Measurements from ENCODE around the gene RAB8A. TPM values are rescaled to one million over a fixed set of nuclear protein-coding genes. Genes with fewer than 3 reads are reported as not detected.

RAB8A gene
- total and polyA plus RNA-seq, 9 of the 15 experiments (the other 6 are each of a cell fraction or from before 2014, with no cell fraction given): 11.2 to 102 (median 53.2) TPM

- H3K4me1 ChIP-seq (replicated peaks in 1 of 2; ENCODE audit: control insufficient read depth in 2 of 2, insufficient read depth in 2 of 2, low read length in 2 of 2): peaks cover 20 to 22% of the 10 kb centered on the region in 2 experiments
- peak overlapping the region; percentile 98 for H3K27ac ChIP-seq (ENCODE audit: extremely low read depth, low read depth, low read length)
- peak; percentile 37 for FAIRE-seq
- H4K20me1 ChIP-seq (replicated peaks; ENCODE audit: control insufficient read depth, insufficient read depth, low read length): peaks cover 17% of the 10 kb centered on the region
- TSS peak; percentile 73 for BruUV-seq (replicated peaks)
- POLR2A ChIA-PET: interaction anchor here (0.5 to 3.9 kb wide), 10 partner anchors 18 to 1498 kb away, joined by 3 to 16 read pairs (median 4); partner anchors contain the start of genes FAM32A and TPM4
- DNase-seq (ENCODE audit: extremely low read depth in 1 of 4, low spot score in 3 of 4): peak in 1 of 4 experiments; percentile 22
- in situ Hi-C loops (cut with MboI) (no loop called here), intact Hi-C loops (cut with micrococcal nuclease) (loop anchor here (1.0 to 5.0 kb wide), 4 partner anchors 40 to 71 kb away; no protein-coding TSS in a partner anchor)
- peaks cover 30% of the 10 kb centered on the region; the same call in 2 of the 3 replicates for H3K36me3 ChIP-seq (ENCODE audit: control insufficient read depth, insufficient read depth, low read length)
- H3K9me1 ChIP-seq (ENCODE audit: control insufficient read depth, insufficient read depth, low read length): no peaks in the 10 kb centered on the region
- CTCF ChIA-PET (ENCODE audit: low intra/inter-chr PET ratio): interaction anchor here (0.6 to 1.3 kb wide), 3 partner anchors 50 to 70 kb away, joined by 3 read pairs; no protein-coding TSS in a partner anchor
- peak; percentile 4 for ATAC-seq
- peak overlapping the region; percentile 95 for H3K4me2 ChIP-seq (ENCODE audit: insufficient read depth, low read length)
- H3K9me3 ChIP-seq (replicated peaks; ENCODE audit: control insufficient read depth, insufficient read depth, low read depth, low read length): no peaks in the 10 kb centered on the region
- H3K4me3 ChIP-seq: peak overlapping the region; percentile 100
- 1% methylated on average over 37 of the region's 37 CpGs for WGBS (ENCODE audit: insufficient coverage, low coverage, missing lambda C conversion rate)
- H3K9ac ChIP-seq (ENCODE audit: insufficient read depth in 1 of 2, low read depth in 2 of 2, low read length in 2 of 2): peak overlapping the region; percentile 95 to 98
- H3K79me2 ChIP-seq (ENCODE audit: control insufficient read depth, insufficient read depth, low read length): peaks cover 43% of the 10 kb centered on the region
- H3K27me3 ChIP-seq (ENCODE audit: control insufficient read depth in 2 of 2, insufficient read depth in 2 of 2, low read length in 2 of 2): no peaks in the 10 kb centered on the region
- peak overlapping the region; percentile 98 for H2AFZ ChIP-seq (ENCODE audit: low read depth, low read length)
- TF ChIP-seq POLR2AphosphoS5 (IDR thresholded peaks at IDR 0.05; ENCODE audit: control insufficient read depth, insufficient read depth, low read depth, low read length) (peak; percentile 47; the same call in 1 of the 2 replicates), DPF2 (IDR thresholded peaks at IDR 0.05) (0 out of 2 replicates have a peak, but pooled peaks have one; percentile 9), TOE1 (IDR thresholded peaks at IDR 0.05; ENCODE audit: borderline replicate concordance) (0 out of 2 replicates have a peak, but pooled peaks have one; percentile 54), TOE1 (CRISPR knock-in tag; IDR thresholded peaks at IDR 0.05; ENCODE audit: borderline replicate concordance, low read depth) (no peak), MEF2A (IDR thresholded peaks at IDR 0.05; ENCODE audit: control insufficient read depth, low read depth, low read length) (no peak), ZNF740 (CRISPR knock-in tag; IDR thresholded peaks at IDR 0.05) (peak; percentile 95), ZNF740 (tag; IDR thresholded peaks at IDR 0.05) (peak in 1 of 2 experiments; percentile 77; a peak in 2 of 4 replicates), FOXK1 (CRISPR knock-in tag; IDR thresholded peaks at IDR 0.05; ENCODE audit: borderline replicate concordance) (no peak), HNRNPUL1 (IDR thresholded peaks at IDR 0.05; ENCODE audit: low read length) (no peak), BRD4 (IDR thresholded peaks at IDR 0.05) (peak; percentile 87; the same call in 1 of the 2 replicates), ZBTB34 (CRISPR knock-in tag; IDR thresholded peaks at IDR 0.05) (no peak), PHF20 (IDR thresholded peaks at IDR 0.05; ENCODE audit: partially characterized antibody) (peak; percentile 59), ZNF324 (CRISPR knock-in tag; IDR thresholded peaks at IDR 0.05) (no peak), MAX (CRISPR knock-in tag; IDR thresholded peaks at IDR 0.05) (peak; percentile 65), POLR2H (tag; IDR thresholded peaks at IDR 0.05; ENCODE audit: low read depth) (no peak), ZNF197 (CRISPR knock-in tag; IDR thresholded peaks at IDR 0.05; ENCODE audit: low read depth) (no peak), ZNF76 (CRISPR knock-in tag; IDR thresholded peaks at IDR 0.05; ENCODE audit: borderline replicate concordance) (0 out of 2 replicates have a peak, but pooled peaks have one; percentile 29), BDP1 (IDR thresholded peaks at IDR 0.05; ENCODE audit: insufficient read depth, insufficient read length) (no peak), NFRKB (IDR thresholded peaks at IDR 0.05; ENCODE audit: low read depth) (peak; percentile 69; the same call in 1 of the 2 replicates)
These were observed 442 bp downstream of the RAB8A start for GRCh38 chr19:16111909-16112752.
